GM12874 (cell line): Measurements from ENCODE around the gene LYPD6B.

Source experiments
- CTCF ChIP-seq: IDR thresholded peaks from 2 replicates; pipeline ENCODE4 v1.5.1; 2011; ENCODE audit warnings: low read depth, mild to moderate bottlenecking, control low read depth, low read length, moderate library complexity; ENCODE audit not compliant: insufficient read depth

The LYPD6B gene

GRCh38 chr2:149023091-149023490 is 15.4 kb upstream of the LYPD6B start:
- TF ChIP-seq CTCF = no peak

GRCh38 chr2:149027590-149028250 is 10.8 kb upstream of the LYPD6B start:
- TF ChIP-seq CTCF = no peak

GRCh38 chr2:149028377-149028776 is 10.1 kb upstream of the LYPD6B start:
- no peak for TF ChIP-seq CTCF

GRCh38 chr2:149028891-149029290 is 9.6 kb upstream of the LYPD6B start:
- TF ChIP-seq CTCF = no peak

- no peak for TF ChIP-seq CTCF
Measured at GRCh38 chr2:149029307-149029965, 9.1 kb upstream of the LYPD6B start.

- no peak for TF ChIP-seq CTCF
Measured at GRCh38 chr2:149031396-149031795, 7.1 kb upstream of the LYPD6B start.

GRCh38 chr2:149033716-149034115 is 4.8 kb upstream of the LYPD6B start:
- no peak for TF ChIP-seq CTCF
